B cell (primary cell): ENCODE data around the gene ITGA7. TPM values are rescaled to one million over a fixed set of nuclear protein-coding genes. Genes with fewer than 3 reads are reported as not detected.

ENCODE experiments used
- ATAC-seq: fragments of 200-7000 bp; cut with Tn5 transposase; one replicate; pipeline ENCODE4 v1.10.0; 2021; ENCODE audit warnings: low read depth, mild to moderate bottlenecking, moderate number of reproducible peaks, moderate library complexity
- CTCF ChIA-PET: fragments of 350-600 bp; sonication (Branson Sonifier 250); formaldehyde crosslinking; loops from one replicate; lab custom pipeline; 2021; ENCODE audit warnings: antibody characterized with exemption, inconsistent platforms; lab: Charles Lee
- POLR2A ChIA-PET: fragments of 350-600 bp; sonication (Branson Sonifier 250); formaldehyde crosslinking; loops from one replicate; lab custom pipeline; 2021; ENCODE audit warnings: antibody characterized with exemption; lab: Charles Lee
- DNase-seq: peaks from one replicate; pipeline ENCODE4 v3.0.0; 2013
- H2AFZ ChIP-seq: 2 replicates; pipeline ENCODE4 v1.6.1; 2012; ENCODE audit warnings: mild to moderate bottlenecking, low read depth, low read length; ENCODE audit not compliant: insufficient read depth, poor library complexity, severe bottlenecking
- H3K27ac ChIP-seq, 2 donors: 1 replicate in 1 of 2; 2 replicates in 1 of 2; pipeline ENCODE4 v1.5.1; 2012 to 2013; ENCODE audit warnings: low read length in 2 of 2, mild to moderate bottlenecking in 2 of 2, moderate library complexity in 1 of 2
- H3K27me3 ChIP-seq, 4 experiments: fragments of 200-600 bp in 1 of 4; sonication (generic) in 1 of 4; replicated peaks in 1 of 4; 1 replicate in 2 of 4; 2 replicates in 2 of 4; pipeline versions ENCODE4 v1.6.1 to v1.7.0; 2013 to 2016; ENCODE audit warnings: low read length in 3 of 4, mild to moderate bottlenecking in 2 of 4, mixed read lengths in 1 of 4, moderate library complexity in 1 of 4; ENCODE audit not compliant: insufficient read depth in 4 of 4, control insufficient read depth in 3 of 4; ENCODE audit errors: control extremely low read depth in 1 of 4
- H3K36me3 ChIP-seq, 2 experiments: replicated peaks in 1 of 2; 1 replicate in 1 of 2; 2 replicates in 1 of 2; pipeline versions ENCODE4 v1.6.1 to v1.7.1; 2013; ENCODE audit warnings: low read length in 1 of 2; ENCODE audit not compliant: insufficient read depth in 2 of 2, control insufficient read depth in 1 of 2; ENCODE audit errors: control extremely low read depth in 1 of 2, extremely low read depth in 1 of 2
- H3K4me1 ChIP-seq, 2 donors: fragments of 200-600 bp in 1 of 2; sonication (generic) in 1 of 2; 1 replicate in 1 of 2; 2 replicates in 1 of 2; pipeline versions ENCODE4 v1.5.1 to v1.6.1; 2013 to 2017; ENCODE audit warnings: low read length in 2 of 2; ENCODE audit not compliant: control insufficient read depth in 2 of 2, insufficient read depth in 2 of 2
- H3K4me2 ChIP-seq: replicated peaks from 2 replicates; pipeline ENCODE3; 2012; ENCODE audit warnings: mild to moderate bottlenecking, low read depth, low read length; ENCODE audit not compliant: poor library complexity, severe bottlenecking
- H3K4me3 ChIP-seq, 5 experiments: fragments of 200-600 bp in 1 of 5; sonication (generic) in 1 of 5; 1 replicate in 3 of 5; 2 replicates in 2 of 5; pipeline versions ENCODE4 v1.5.1 to v1.7.0; 2011 to 2016; ENCODE audit warnings: low read length in 4 of 5, mild to moderate bottlenecking in 4 of 5, low read depth in 2 of 5, control low read depth in 1 of 5, moderate library complexity in 1 of 5; ENCODE audit not compliant: insufficient read depth in 1 of 5; ENCODE audit errors: control extremely low read depth in 1 of 5, extremely low read depth in 1 of 5
- H3K79me2 ChIP-seq: fragments of 200-600 bp; sonication (generic); one replicate; pipeline ENCODE4 v1.6.0; 2016; ENCODE audit warnings: low read length; ENCODE audit not compliant: control insufficient read depth, insufficient read depth
- H3K9ac ChIP-seq: fragments of 200-600 bp; sonication (generic); 2 replicates; pipeline ENCODE4 v1.6.1; 2017; ENCODE audit warnings: mild to moderate bottlenecking, low read length, moderate library complexity
- H3K9me3 ChIP-seq, 3 donors: one replicate each; pipeline versions ENCODE4 v1.6.1 to v1.7.1; 2013; ENCODE audit warnings: low read length in 2 of 3; ENCODE audit not compliant: control insufficient read depth in 2 of 3, insufficient read depth in 1 of 3; ENCODE audit errors: control extremely low read depth in 1 of 3
- H4K20me1 ChIP-seq: 2 replicates; pipeline ENCODE4 v1.6.0; 2012; ENCODE audit warnings: mild to moderate bottlenecking, low read length; ENCODE audit not compliant: insufficient read depth, control insufficient read depth, poor library complexity, severe bottlenecking
- H3K27ac Mint-ChIP-seq: one replicate; pipeline ENCODE4 v1.8.0; 2021; ENCODE audit warnings: mixed read lengths
- H3K27me3 Mint-ChIP-seq: one replicate; pipeline ENCODE4 v1.8.0; 2021; ENCODE audit warnings: mixed read lengths
- H3K4me1 Mint-ChIP-seq: one replicate; pipeline ENCODE4 v1.8.0; 2021; ENCODE audit warnings: mixed read lengths
- H3K4me3 Mint-ChIP-seq: one replicate; pipeline ENCODE4 v1.8.0; 2021; ENCODE audit warnings: mixed read lengths
- H3K9me3 Mint-ChIP-seq: one replicate; pipeline ENCODE4 v1.8.0; 2022; ENCODE audit warnings: mixed read lengths; ENCODE audit not compliant: insufficient read depth
- CTCF ChIP-seq: fragments of 200-600 bp; IDR thresholded peaks from one replicate; pipeline ENCODE4 v1.8.0; 2022; ENCODE audit warnings: antibody characterized with exemption, mild to moderate bottlenecking
- EZH2 ChIP-seq: IDR thresholded peaks from 2 replicates; pipeline ENCODE4 v1.6.1; 2012; ENCODE audit warnings: borderline replicate concordance, low read depth, mild to moderate bottlenecking, moderate library complexity, low read length; ENCODE audit not compliant: insufficient read depth, poor library complexity, severe bottlenecking
- WGBS: methylation state at CpG from one replicate; pipeline ENCODE4 v1.1.5; 2013; ENCODE audit warnings: missing lambda C conversion rate; ENCODE audit not compliant: insufficient coverage; 5-methylcytosine and 5-hydroxymethylcytosine counted together
- intact Hi-C: fragments of 100-400 bp; cut with micrococcal nuclease; formaldehyde crosslinking; loops from one replicate; pipeline ENCODE4 v1.10.0; 2022
- polyA plus RNA-seq: library from polyadenylated mRNA; depleted of rRNA; stranded (reverse); fragments of >200 nt; gene quantifications from 2 replicates; pipeline ENCODE4 v1.2.3, GENCODE V29; 2012
- total RNA-seq, 2 donors: library from RNA; stranded (reverse); fragments of 120-200 nt in 1 of 2; gene quantifications; 1 replicate in 1 of 2; 2 replicates in 1 of 2; pipeline versions ENCODE4 v1.2.3 to v1.2.4, GENCODE V29; 2013 to 2022

ITGA7 gene
- total and polyA plus RNA-seq, 2 donors (not counting 1 experiment from before 2014, with no cell fraction given) = 2.4 to 3.3 TPM

- H3K27ac ChIP-seq = peak overlapping the region in 1 of 2 donors; percentile 34
- H3K4me3 ChIP-seq = no peak overlapping the region
- no peaks in the 10 kb centered on the region for H3K9me3 ChIP-seq
- Mint-ChIP-seq H3K27me3 (no peaks in the 10 kb centered on the region), H3K9me3 (no peaks in the 10 kb centered on the region), H3K4me1 (peaks cover 37% of the 10 kb centered on the region), H3K27ac (peak overlapping the region; percentile 86), H3K4me3 (peak overlapping the region; percentile 73)
- peak overlapping the region; percentile 19 for H2AFZ ChIP-seq
- CTCF ChIA-PET = interaction anchor here (0.7 to 4.3 kb wide), 5 partner anchors 8 to 333 kb away, joined by 3 to 12 read pairs (median 3); no protein-coding TSS in a partner anchor
- H3K27me3 ChIP-seq = no peaks in the 10 kb centered on the region
- no peaks in the 10 kb centered on the region for H4K20me1 ChIP-seq
- peak overlapping the region; percentile 97 for H3K4me2 ChIP-seq
- H3K9ac ChIP-seq = no peak overlapping the region
- TF ChIP-seq CTCF (no peak), EZH2 (no peak)
- DNase-seq = no peak
- peaks cover 6% of the 10 kb centered on the region for H3K79me2 ChIP-seq
- peaks cover 20 to 32% of the 10 kb centered on the region in 2 donors for H3K4me1 ChIP-seq
- intact Hi-C loops = no loop called here
- H3K36me3 ChIP-seq = peaks cover 0 to 10% of the 10 kb centered on the region in 2 experiments
- WGBS = 35% methylated on average over 2 of the region's 3 CpGs
- ATAC-seq = no peak
- POLR2A ChIA-PET = interaction anchor here (0.5 to 1.5 kb wide), 3 partner anchors 18 to 813 kb away, joined by 3 to 6 read pairs (median 3); partner anchors contain the start of genes ORMDL2 and SARNP
These were observed 38.6 kb upstream of the ITGA7 start for GRCh38 chr12:55746174-55746912.
